Putamen (tissue), 1 donor: ENCODE results near the gene NLE1.
"Not testable (repeated sequence)": the region's sequence is repeated elsewhere in the genome, so short reads cannot be mapped to it uniquely, and the experiment has no call there.

ENCODE experiments used
- DNase-seq: peaks from one replicate; pipeline ENCODE4 v3.0.0-alpha.2; 2016; ENCODE audit warnings: low spot score

Gene NLE1

GRCh38 chr17:35141681-35142466, at the start of gene NLE1:
Gene NLE1, minus strand, starts transcription at chr17:35142303. Its CDS starts 28 bp downstream, at chr17:35142275.
- DNase-seq = peak; percentile 74

DNA sequence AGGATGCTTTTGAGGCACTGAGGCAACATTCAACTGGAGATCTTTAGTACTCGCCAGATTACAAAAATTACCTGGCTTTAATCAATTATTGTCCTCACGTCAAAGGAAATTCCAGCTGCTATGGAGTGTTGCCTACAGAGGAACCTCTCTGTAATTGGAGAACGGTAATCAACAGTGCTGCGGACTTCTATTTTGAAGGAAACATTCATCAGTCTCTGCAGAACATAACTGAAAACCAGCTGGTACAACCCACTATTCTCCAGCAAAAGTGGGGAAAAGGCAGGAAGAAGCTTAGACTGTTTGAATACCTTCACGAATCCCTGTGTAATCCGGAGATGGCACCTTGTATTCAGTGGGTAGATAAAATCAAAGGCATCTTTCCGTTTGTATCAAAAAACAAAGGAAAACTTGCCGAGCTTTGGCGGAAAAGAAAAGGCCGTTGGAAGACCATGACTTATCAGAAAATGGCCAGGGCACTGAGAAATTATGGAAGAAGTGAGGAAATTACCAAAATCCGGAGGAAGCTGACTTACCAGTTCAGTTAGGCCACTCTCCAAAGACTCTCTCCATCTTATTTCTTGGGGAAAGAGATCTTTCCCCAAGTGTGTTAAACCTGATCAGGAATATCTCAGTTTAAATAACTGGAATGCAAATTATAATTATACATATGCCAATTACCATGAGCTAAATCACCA, 49.0 kb upstream of the NLE1 start:
- DNase-seq = no peak

DNA sequence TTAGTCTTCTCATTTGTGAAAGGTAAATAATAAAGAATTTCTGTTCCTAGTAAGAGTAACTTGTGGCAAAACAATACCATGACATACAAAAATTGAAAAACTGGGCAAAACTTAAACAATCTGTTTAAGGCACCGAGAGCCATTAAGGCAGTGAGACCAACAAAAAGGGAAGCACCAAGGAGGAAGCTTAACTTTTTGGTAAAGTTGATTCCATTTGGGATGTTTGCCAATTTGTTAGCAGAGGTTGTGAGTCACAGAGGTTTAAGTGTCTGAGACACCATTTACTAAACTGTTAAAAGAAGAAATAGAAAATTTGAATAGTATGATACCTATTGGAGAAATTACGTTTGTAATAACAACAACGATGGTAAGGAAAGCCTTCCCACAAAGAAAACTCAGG, 47.2 kb upstream of the NLE1 start:
- peak; percentile 4 for DNase-seq

- no peak for DNase-seq
These were observed 46.0 kb upstream of the NLE1 start for GRCh38 chr17:35188111-35188510.

DNA sequence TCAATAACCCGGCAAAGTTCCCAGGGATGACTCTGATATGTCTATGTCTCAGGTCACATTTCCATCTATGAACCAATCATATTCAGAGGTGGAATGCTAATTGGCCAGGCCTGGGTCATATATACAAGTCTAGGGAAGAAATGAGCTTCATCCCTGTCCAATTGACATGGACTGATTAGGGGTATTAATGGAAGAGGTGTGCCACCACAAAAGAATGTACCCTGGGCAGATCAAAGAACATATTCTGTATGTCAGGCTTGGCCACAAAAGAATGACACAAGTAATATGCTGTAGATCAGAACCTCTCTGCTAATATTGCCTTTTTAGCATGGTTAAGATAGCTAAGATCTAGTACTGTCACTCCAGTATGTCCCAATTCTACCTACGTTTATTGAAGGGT, 45.4 kb upstream of the NLE1 start:
- DNase-seq = no peak

DNA sequence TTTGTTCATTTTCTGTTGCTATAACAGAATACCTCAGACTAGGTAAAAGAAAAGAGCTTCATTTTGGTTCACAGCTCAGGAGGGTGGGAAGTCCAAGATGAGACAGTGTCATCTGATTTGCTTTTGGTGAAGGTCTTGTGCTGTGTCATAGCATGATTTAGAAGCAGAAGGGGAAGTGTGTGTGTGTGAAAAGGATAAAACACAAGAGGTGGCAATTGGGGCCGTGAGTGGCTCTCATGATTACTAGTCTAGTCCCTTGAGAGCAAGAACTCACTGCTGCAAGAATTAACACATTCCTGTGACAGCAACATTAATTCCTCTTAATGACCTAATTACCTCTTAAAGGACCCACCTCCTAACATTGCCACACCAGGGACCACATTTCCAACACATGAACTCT, 43.7 kb upstream of the NLE1 start:
- DNase-seq = no peak

GRCh38 chr17:35184274-35184673, 42.2 kb upstream of the NLE1 start:
- no peak for DNase-seq

DNA sequence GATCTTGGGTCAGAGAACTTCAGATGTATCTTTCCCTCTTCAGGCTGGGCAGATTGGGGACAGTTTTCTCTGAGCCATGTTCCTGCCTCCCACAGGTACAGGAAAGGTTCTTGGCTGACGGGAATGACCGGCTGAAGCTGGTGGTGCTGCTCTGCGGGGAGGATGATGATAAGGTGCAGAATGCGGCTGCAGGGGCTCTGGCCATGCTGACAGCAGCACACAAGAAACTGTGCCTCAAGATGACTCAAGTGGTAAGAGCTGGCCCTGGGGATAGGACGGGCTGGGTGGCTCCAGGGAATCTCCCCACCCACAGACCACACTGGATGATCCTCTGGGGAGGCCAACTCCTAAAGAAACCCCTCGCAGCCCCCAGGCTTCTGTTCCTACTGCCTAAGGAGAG, 41.2 kb upstream of the NLE1 start:
- DNase-seq = no peak

- not testable (repeated sequence) for DNase-seq
These were observed 37.3 kb upstream of the NLE1 start for GRCh38 chr17:35179379-35179778.

DNA sequence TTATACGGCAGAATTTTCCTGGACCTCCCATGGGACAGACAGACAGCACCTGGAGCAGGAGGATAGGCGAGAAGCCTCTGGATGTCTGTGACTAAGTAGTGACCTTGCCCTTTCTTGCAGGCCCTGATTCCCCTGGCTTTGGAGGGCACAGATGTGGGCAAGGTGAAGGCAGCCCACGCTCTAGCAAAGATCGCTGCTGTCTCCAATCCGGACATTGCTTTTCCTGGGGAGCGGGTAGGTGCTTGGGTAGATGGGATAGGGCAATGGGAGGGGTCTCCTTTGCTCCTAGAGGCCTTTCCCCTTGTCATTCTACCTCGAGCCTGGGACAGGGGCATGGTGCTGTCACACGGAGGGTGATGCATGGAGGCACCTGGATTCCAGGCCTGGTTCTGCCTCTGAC, 34.8 kb upstream of the NLE1 start:
- DNase-seq = no peak

DNA sequence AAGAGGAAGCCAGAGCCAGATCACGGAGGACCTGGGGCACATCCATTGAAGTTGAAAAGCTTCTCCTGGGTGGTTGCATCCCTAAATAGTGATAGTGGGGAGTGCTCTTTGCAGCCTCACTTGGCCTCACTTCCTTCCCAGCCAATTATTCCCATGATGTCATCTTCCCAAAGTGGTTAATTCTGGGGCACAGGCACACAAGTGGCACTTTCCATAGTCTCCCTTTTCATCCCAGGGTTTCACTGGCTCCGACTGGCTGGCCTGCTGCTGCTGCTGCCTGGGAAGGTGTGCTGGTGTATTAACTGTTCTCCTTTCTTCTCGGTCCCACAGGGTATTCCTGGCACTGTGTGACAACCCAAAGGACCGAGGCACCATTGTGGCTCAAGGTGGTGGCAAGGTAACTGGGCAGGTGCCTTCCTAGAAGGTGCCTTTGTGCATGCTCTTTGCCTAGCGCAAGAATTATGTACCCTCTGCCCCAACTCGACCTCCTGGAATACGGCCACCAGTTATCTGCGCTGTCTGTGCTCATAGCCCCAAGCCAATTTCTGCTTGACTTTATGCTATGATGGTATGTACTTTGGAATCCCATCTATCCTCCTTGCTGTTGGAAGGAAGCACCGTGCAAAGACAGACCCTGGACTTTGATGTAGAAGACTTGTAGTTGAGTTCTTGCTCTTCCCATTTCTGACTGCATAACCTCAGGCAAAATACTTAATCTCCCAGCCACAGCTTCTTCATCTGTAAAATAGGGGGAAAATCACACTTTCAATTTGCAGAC, 33.7 kb upstream of the NLE1 start:
- no peak for DNase-seq

- DNase-seq = no peak
These were observed 32.8 kb upstream of the NLE1 start for GRCh38 chr17:35174835-35175334.

GRCh38 chr17:35172321-35172720, 30.2 kb upstream of the NLE1 start:
- DNase-seq = not testable (repeated sequence)

DNA sequence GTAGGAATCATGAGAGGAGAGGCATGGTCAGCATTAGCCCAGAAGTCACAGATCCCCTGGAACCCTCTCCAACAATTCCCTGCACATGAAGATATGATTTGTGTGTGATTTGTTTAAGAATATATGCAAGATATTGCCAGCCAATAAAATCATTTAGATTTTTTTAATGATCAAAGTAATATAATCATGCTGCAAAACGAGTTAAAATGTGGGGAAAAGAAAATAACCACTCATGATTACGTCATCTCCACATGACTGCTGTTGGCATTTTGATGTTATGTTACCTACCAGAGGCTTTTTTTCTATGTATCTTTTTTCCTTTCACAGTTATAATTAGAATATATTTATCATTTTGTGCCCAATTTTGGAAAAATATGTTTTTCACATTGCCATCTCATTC, 29.7 kb upstream of the NLE1 start:
- DNase-seq = no peak

- DNase-seq = no peak
These were observed 29.1 kb upstream of the NLE1 start for GRCh38 chr17:35170968-35171771.

GRCh38 chr17:35169835-35170363, 27.8 kb upstream of the NLE1 start:
- no peak for DNase-seq

GRCh38 chr17:35167666-35168065, 25.6 kb upstream of the NLE1 start:
- no peak for DNase-seq

DNA sequence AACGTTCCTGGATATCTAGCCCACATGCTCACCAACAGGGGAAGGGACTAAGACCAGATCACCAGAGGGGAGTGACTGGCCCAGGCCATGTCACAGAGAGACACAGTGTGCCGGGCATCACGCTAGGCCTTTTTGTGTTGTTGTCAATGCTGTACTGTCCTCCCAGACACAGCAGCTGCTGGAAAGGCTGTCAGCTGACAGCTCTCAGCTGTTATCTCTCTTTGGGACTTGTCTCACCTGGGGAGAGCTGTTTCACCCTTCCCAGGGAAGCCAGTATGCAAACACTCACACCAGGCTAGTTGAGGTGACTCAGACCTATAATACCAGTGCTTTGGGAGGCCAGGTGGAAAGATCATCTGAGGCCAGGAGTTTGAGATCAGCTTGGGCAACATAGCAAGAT, 24.9 kb upstream of the NLE1 start:
- DNase-seq = no peak

DNA sequence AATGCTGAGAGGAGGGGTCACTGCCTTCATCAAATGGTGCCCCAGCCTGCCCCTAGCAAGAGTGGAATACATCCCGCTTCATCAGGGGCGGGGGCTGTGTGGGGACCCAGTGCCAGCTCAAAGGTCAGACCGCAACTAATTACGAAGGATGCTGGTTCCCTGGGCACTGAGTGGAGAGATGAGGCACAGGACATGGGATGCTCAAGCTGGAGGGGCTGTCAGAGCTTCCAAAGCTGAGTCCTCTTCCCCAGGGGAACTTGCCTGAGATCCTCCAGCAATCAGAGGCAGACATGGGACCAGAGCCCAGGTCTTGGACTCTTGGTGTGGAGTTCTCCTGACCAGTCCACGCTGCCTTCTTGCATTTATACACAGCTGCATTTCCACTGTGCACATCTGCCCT, 24.4 kb upstream of the NLE1 start:
- no peak for DNase-seq

DNA sequence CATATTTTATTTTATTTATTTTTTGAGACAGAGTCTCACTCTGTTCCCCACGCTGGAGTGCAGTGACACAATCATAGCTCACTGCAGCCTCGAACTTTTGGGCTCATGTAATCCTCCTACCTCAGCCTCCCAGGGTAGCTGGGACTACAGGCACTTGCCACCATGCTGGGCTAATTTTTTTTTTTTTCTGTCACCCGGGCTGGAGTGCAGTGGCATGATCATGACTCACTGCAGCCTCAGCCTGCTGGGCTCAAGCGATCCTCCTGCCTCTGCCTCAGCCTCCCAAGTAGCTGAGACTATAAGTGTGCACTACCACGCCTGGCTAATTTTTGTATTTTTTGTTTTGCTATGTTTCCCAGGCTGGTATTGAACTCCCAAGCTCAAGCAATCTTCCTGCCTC, 22.6 kb upstream of the NLE1 start:
- no peak for DNase-seq

DNA sequence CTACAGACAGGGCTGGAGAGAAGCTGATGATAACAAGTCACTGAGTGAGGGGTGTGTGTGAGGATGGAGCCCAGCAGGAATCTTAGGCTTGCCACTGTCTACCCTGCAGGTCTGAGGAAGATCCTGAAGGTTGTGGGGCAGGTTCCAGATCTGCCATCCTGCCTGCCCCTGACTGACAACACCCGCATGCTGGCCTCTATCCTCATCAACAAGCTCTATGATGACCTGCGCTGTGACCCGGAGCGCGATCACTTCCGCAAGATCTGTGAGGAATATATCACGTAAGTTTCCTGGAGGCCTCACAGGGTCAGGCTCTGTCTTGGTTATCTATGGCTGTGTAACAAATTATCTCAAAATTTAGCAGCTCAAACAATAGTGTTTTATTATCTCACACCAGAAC, 21.8 kb upstream of the NLE1 start:
- no peak for DNase-seq

DNA sequence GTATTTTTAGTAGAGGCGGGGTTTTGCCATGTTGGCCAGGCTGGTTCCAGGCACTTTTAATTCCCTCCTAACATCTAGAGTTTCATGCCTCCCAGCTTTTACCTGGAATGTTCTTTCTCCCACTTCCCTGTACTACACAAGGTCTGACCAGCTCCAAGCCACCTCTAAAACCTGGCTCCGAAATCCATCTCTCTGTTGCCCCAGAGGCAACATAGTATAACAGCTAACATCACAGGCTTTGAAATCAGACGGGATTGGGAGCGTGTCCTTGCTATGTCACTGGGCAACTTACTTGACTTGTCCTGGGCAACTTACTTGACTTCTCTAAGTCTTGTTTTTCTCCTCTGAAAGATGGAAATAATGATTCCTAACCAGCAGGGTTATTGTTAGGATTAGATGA, 20.7 kb upstream of the NLE1 start:
- DNase-seq = no peak
